ENCODE data around the gene SACM1L. TPM values are rescaled to one million over a fixed set of nuclear protein-coding genes. Genes with fewer than 3 reads are reported as not detected.

SACM1L gene
- total RNA-seq, 1 donor from 2014 or later, result 44.1 TPM

- Mint-ChIP-seq H3K27ac (ENCODE audit: unreplicated experiment) (no peak overlapping the region), H3K9me3 (no peaks in the 10 kb centered on the region), H3K4me3 (no peak overlapping the region), H3K4me1 (no peaks in the 10 kb centered on the region), H3K36me3 (ENCODE audit: low read depth) (no peaks in the 10 kb centered on the region), H3K27me3 (ENCODE audit: low read depth) (peaks cover 12% of the 10 kb centered on the region)
- TF ChIP-seq, protein P1, sequence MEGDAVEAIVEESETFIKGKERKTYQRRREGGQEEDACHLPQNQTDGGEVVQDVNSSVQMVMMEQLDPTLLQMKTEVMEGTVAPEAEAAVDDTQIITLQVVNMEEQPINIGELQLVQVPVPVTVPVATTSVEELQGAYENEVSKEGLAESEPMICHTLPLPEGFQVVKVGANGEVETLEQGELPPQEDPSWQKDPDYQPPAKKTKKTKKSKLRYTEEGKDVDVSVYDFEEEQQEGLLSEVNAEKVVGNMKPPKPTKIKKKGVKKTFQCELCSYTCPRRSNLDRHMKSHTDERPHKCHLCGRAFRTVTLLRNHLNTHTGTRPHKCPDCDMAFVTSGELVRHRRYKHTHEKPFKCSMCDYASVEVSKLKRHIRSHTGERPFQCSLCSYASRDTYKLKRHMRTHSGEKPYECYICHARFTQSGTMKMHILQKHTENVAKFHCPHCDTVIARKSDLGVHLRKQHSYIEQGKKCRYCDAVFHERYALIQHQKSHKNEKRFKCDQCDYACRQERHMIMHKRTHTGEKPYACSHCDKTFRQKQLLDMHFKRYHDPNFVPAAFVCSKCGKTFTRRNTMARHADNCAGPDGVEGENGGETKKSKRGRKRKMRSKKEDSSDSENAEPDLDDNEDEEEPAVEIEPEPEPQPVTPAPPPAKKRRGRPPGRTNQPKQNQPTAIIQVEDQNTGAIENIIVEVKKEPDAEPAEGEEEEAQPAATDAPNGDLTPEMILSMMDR (conservative IDR thresholded peaks at IDR 0.05), result no peak
- no peak for DNase-seq (ENCODE audit: low read depth, low spot score)
These were observed 87.4 kb downstream of the SACM1L start for GRCh38 chr3:45776611-45777010.

DNA sequence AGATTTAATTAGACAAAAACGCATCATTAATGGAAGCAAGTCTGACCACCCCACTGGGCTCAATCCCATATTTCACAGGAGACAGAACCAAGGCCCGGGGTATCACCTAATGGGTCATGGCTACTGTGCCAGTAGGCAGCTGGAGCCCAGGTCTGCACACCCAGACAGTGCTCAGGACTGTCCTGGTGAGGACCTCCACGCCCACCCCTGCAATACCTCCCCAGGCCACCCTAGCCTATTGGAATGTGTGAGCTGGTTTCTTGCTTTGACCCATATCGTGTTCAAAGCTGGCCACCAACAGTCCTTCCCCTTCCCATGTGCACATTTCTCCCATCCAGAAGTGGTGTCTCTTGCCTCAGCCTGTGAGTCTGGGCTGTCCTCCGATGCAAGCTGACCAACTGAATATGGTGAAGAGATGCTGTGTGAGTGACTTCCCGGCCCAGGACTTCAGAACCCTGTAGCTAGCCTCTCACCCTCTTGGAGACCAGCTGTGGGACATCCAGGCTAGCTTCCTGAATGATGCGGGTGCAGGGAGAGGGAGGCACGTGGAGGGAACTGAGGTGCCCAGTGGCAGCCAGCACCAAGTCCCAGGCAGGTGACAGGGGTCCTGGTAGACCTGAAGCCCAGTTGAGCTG is 88.0 kb downstream of the SACM1L start:
- no peaks in the 10 kb centered on the region for H3K9me3 Mint-ChIP-seq
- H3K4me1 Mint-ChIP-seq, result no peaks in the 10 kb centered on the region
- no peak for DNase-seq (ENCODE audit: low read depth, low spot score)
- TF ChIP-seq, protein P1 (conservative IDR thresholded peaks at IDR 0.05), result no peak
- H3K4me3 Mint-ChIP-seq, result no peak overlapping the region
- H3K27ac Mint-ChIP-seq (ENCODE audit: unreplicated experiment), result no peak overlapping the region
- no peaks in the 10 kb centered on the region for H3K36me3 Mint-ChIP-seq (ENCODE audit: low read depth)
- H3K27me3 Mint-ChIP-seq (ENCODE audit: low read depth), result peaks cover 9% of the 10 kb centered on the region

DNA sequence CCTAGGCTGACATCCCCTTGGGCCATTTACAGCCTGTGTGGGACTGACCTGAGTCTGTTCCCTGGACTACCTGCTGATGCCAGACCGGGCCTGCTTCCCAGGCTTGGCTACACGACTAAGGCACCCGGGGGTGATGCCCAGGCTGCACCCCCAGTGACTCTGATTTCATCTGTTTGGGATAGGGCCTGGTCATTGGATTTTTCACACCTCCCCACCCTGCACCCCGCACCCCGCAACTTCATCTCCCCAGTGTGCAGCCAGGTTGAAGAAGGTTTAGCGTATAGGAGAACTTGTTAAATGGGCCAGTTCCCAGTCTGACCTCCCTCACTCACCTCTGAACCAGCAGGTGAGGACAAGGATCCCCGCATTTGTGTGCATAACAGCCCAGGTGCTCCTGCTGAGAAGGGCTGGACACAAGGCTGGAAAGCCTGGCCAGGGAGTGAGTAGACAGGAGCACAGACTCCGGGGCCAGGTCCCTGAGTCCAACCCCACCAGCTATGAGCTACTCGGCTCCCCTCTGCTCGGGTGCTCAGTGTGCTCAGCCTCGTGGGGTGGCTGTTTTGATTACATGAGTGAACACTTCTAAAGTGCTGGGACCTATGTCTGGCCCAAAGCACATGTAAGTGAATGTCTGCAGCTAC is 88.7 kb downstream of the SACM1L start:
- peaks cover 7% of the 10 kb centered on the region for H3K27me3 Mint-ChIP-seq (ENCODE audit: low read depth)
- H3K4me1 Mint-ChIP-seq, result no peaks in the 10 kb centered on the region
- no peak overlapping the region for H3K27ac Mint-ChIP-seq (ENCODE audit: unreplicated experiment)
- H3K9me3 Mint-ChIP-seq, result no peaks in the 10 kb centered on the region
- no peak overlapping the region for H3K4me3 Mint-ChIP-seq
- no peaks in the 10 kb centered on the region for H3K36me3 Mint-ChIP-seq (ENCODE audit: low read depth)
- TF ChIP-seq, protein P1 (conservative IDR thresholded peaks at IDR 0.05), result no peak
- no peak for DNase-seq (ENCODE audit: low read depth, low spot score)

- DNase-seq (ENCODE audit: low read depth, low spot score), result no peak
These were observed 89.6 kb downstream of the SACM1L start for GRCh38 chr3:45778761-45779201.

GRCh38 chr3:45779746-45780735 is 90.8 kb downstream of the SACM1L start:
- no peaks in the 10 kb centered on the region for H3K9me3 Mint-ChIP-seq
- H3K27ac Mint-ChIP-seq (ENCODE audit: unreplicated experiment), result no peak overlapping the region
- H3K36me3 Mint-ChIP-seq (ENCODE audit: low read depth), result no peaks in the 10 kb centered on the region
- peaks cover 5% of the 10 kb centered on the region for H3K27me3 Mint-ChIP-seq (ENCODE audit: low read depth)
- no peak for DNase-seq (ENCODE audit: low read depth, low spot score)
- no peak overlapping the region for H3K4me3 Mint-ChIP-seq
- H3K4me1 Mint-ChIP-seq, result no peaks in the 10 kb centered on the region
- TF ChIP-seq, protein P1 (conservative IDR thresholded peaks at IDR 0.05), result no peak

More at GRCh38 chr3:45778761-45779201, 89.6 kb downstream of the SACM1L start:
- Mint-ChIP-seq H3K27ac (ENCODE audit: unreplicated experiment) (no peak overlapping the region), H3K27me3 (ENCODE audit: low read depth) (peaks cover 2% of the 10 kb centered on the region), H3K4me1 (no peaks in the 10 kb centered on the region), H3K36me3 (ENCODE audit: low read depth) (no peaks in the 10 kb centered on the region), H3K4me3 (no peak overlapping the region), H3K9me3 (no peaks in the 10 kb centered on the region)
- TF ChIP-seq, protein P1 (conservative IDR thresholded peaks at IDR 0.05), result no peak
